ENCODE measurements around the gene SETD7. TPM values are rescaled to one million over a fixed set of nuclear protein-coding genes. Genes with fewer than 3 reads are reported as not detected.

SETD7 gene
- total and polyA plus RNA-seq, 2 donors from 2014 or later: 6.5 to 29.1 TPM

DNA sequence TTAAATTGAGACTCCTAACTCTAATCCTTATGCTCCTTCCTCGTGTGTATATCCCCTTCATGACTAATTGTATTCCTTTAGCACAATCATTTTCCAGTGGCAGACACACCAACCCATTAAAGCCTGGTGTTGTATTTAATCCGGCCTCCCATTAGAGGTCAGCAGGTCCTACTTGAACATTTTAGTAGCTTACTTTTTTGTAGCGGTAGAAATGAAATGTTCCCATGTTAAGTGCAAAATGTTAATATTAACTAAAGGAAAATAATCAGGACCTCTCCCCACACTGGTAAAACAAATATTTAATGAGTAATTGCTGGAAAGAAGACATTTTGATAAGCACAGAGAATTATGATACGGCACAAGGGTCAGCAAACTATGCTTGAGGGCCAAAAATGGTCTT lies 98.7 kb downstream of the SETD7 start:
- H3K4me3 ChIP-seq (ENCODE audit: low read length in 3 of 3): no peak overlapping the region
- no peaks in the 10 kb centered on the region for H3K27me3 ChIP-seq (ENCODE audit: control insufficient read depth, insufficient read depth, low read length)
- DNase-seq (no peak), FAIRE-seq (no peak)
- TF ChIP-seq CTCF (IDR thresholded peaks at IDR 0.05; ENCODE audit: borderline replicate concordance, extremely low read depth, insufficient read depth): no peak
- intact Hi-C loops (cut with DNase I): no loop called here
- no peaks in the 10 kb centered on the region for H3K36me3 ChIP-seq (ENCODE audit: control insufficient read depth in 2 of 3, insufficient read depth in 3 of 3, low read length in 3 of 3)
- no peak overlapping the region for H3K9ac ChIP-seq (ENCODE audit: low read length in 3 of 3)
- H3K4me1 ChIP-seq (ENCODE audit: control insufficient read depth in 2 of 3, insufficient read depth in 2 of 3, low read depth in 1 of 3, low read length in 3 of 3): peaks cover 0 to 17% (median under 1%) of the 10 kb centered on the region in 3 donors
- H3K9me3 ChIP-seq (ENCODE audit: control insufficient read depth in 2 of 3, insufficient read depth in 1 of 3, low read length in 3 of 3): no peaks in the 10 kb centered on the region
- no peak overlapping the region for H3K27ac ChIP-seq (ENCODE audit: low read depth in 2 of 2, low read length in 2 of 2)

- intact Hi-C loops (cut with DNase I): no loop called here
- no peak for TF ChIP-seq CTCF (IDR thresholded peaks at IDR 0.05; ENCODE audit: borderline replicate concordance, extremely low read depth, insufficient read depth)
- no peak for FAIRE-seq
- no peaks in the 10 kb centered on the region for H3K9me3 ChIP-seq (ENCODE audit: control insufficient read depth in 2 of 3, insufficient read depth in 1 of 3, low read length in 3 of 3)
- peaks cover 0 to 20% (median 8%) of the 10 kb centered on the region in 3 donors for H3K4me1 ChIP-seq (ENCODE audit: control insufficient read depth in 2 of 3, insufficient read depth in 2 of 3, low read depth in 1 of 3, low read length in 3 of 3)
- peak overlapping the region; percentile 88 to 98 (median 98) for H3K4me3 ChIP-seq (ENCODE audit: low read length in 3 of 3)
- DNase-seq: no peak
- no peaks in the 10 kb centered on the region for H3K27me3 ChIP-seq (ENCODE audit: control insufficient read depth, insufficient read depth, low read length)
- H3K27ac ChIP-seq (ENCODE audit: low read depth in 2 of 2, low read length in 2 of 2): no peak overlapping the region
- no peaks in the 10 kb centered on the region for H3K36me3 ChIP-seq (ENCODE audit: control insufficient read depth in 2 of 3, insufficient read depth in 3 of 3, low read length in 3 of 3)
- peak overlapping the region; percentile 87 to 96 (median 95) for H3K9ac ChIP-seq (ENCODE audit: low read length in 3 of 3)
These were observed 100.9 kb downstream of the SETD7 start for GRCh38 chr4:139455126-139455538.

- DNase-seq (peak in 1 of 5 donors; percentile 9), FAIRE-seq (no peak)
- peak within 1 kb of the TSS; percentile 88 to 98 (median 98) for H3K4me3 ChIP-seq (ENCODE audit: low read length in 3 of 3)
- H3K9ac ChIP-seq (ENCODE audit: low read length in 3 of 3): peak within 1 kb of the TSS; percentile 88 to 96 (median 96)
- no peaks in the 10 kb centered on the region for H3K36me3 ChIP-seq (ENCODE audit: control insufficient read depth in 2 of 3, insufficient read depth in 3 of 3, low read length in 3 of 3)
- H3K27me3 ChIP-seq (ENCODE audit: control insufficient read depth, insufficient read depth, low read length): no peaks in the 10 kb centered on the region
- intact Hi-C loops (cut with DNase I): no loop called here
- H3K9me3 ChIP-seq (ENCODE audit: control insufficient read depth in 2 of 3, insufficient read depth in 1 of 3, low read length in 3 of 3): no peaks in the 10 kb centered on the region
- H3K4me1 ChIP-seq (ENCODE audit: control insufficient read depth in 2 of 3, insufficient read depth in 2 of 3, low read depth in 1 of 3, low read length in 3 of 3): peaks cover 0 to 20% (median 8%) of the 10 kb centered on the region in 3 donors
- no peak for TF ChIP-seq CTCF (IDR thresholded peaks at IDR 0.05; ENCODE audit: borderline replicate concordance, extremely low read depth, insufficient read depth)
- peak within 1 kb of the TSS; percentile 98 to 99 for H3K27ac ChIP-seq (ENCODE audit: low read depth in 2 of 2, low read length in 2 of 2)
These were observed 101.6 kb downstream of the SETD7 start, which contains the start of gene RAB33B for GRCh38 chr4:139454111-139455045. TSS of gene RAB33B (plus strand) at chr4:139454121. CDS start at chr4:139454196, 75 bp downstream.

Data from kidney (tissue), 14 donors.